HepG2 (cell line): Measurements from ENCODE around the gene LST1. TPM values are rescaled to one million over a fixed set of nuclear protein-coding genes. Genes with fewer than 3 reads are reported as not detected.

Experiments
- ATF2 ChIP-seq: sonication (generic); formaldehyde crosslinking; IDR thresholded peaks from 2 replicates; pipeline ENCODE4 v1.4.0; 2020; ENCODE audit warnings: missing genetic modification reagents
- CEBPG ChIP-seq: IDR thresholded peaks from 2 replicates; pipeline ENCODE4 v1.6.1; 2016
- DRAP1 ChIP-seq: IDR thresholded peaks from 2 replicates; pipeline ENCODE4 v1.6.1; 2016; ENCODE audit warnings: missing genetic modification reagents, missing compliant biosample characterization
- FOSL1 ChIP-seq: sonication (generic); formaldehyde crosslinking; IDR thresholded peaks from 2 replicates; pipeline ENCODE4 v1.9.0; 2021; ENCODE audit warnings: missing genetic modification reagents, borderline replicate concordance
- FOXA3 ChIP-seq: IDR thresholded peaks from 2 replicates; pipeline ENCODE4 v1.6.1; 2016; ENCODE audit warnings: missing genetic modification reagents, missing compliant biosample characterization
- FOXO1 ChIP-seq: sonication (generic); formaldehyde crosslinking; IDR thresholded peaks from 2 replicates; pipeline ENCODE4 v1.4.0; 2020; ENCODE audit warnings: missing genetic modification reagents
- HCFC1 ChIP-seq: fragments of 150-350 bp; IDR thresholded peaks from 2 replicates; pipeline ENCODE4 v1.6.1; 2014; ENCODE audit warnings: low read depth, low read length
- HOMEZ ChIP-seq: IDR thresholded peaks from 2 replicates; pipeline ENCODE4 v1.6.1; 2016; ENCODE audit warnings: low read depth
- HOXA9 ChIP-seq: sonication (generic); formaldehyde crosslinking; IDR thresholded peaks from 2 replicates; pipeline ENCODE4 v1.8.1; 2022; ENCODE audit warnings: missing genetic modification reagents, mild to moderate bottlenecking, moderate library complexity, borderline replicate concordance
- KMT2A ChIP-seq: sonication (generic); formaldehyde crosslinking; IDR thresholded peaks from 2 replicates; pipeline ENCODE4 v1.4.0; 2020; ENCODE audit warnings: missing genetic modification reagents
- MIER3 ChIP-seq: IDR thresholded peaks from 2 replicates; pipeline ENCODE4 v1.6.1; 2016; ENCODE audit warnings: missing compliant biosample characterization, borderline replicate concordance
- MYC ChIP-seq: sonication (generic); formaldehyde crosslinking; IDR thresholded peaks from 2 replicates; pipeline ENCODE4 v1.9.0; 2021; ENCODE audit warnings: missing genetic modification reagents, borderline replicate concordance
- RAD21 ChIP-seq: fragments of 450-650 bp; formaldehyde crosslinking; IDR thresholded peaks from 2 replicates; pipeline ENCODE4 v1.5.0; 2020; ENCODE audit warnings: mild to moderate bottlenecking
- SMYD3 ChIP-seq: sonication (generic); formaldehyde crosslinking; IDR thresholded peaks from 2 replicates; pipeline ENCODE4 v1.8.1; 2023; ENCODE audit warnings: mild to moderate bottlenecking, missing genetic modification reagents
- TCF7 ChIP-seq: sonication (generic); IDR thresholded peaks from 2 replicates; pipeline ENCODE4 v1.6.1; 2016; ENCODE audit warnings: antibody characterized with exemption, low read depth
- THAP9 ChIP-seq: sonication (generic); formaldehyde crosslinking; IDR thresholded peaks from 2 replicates; pipeline ENCODE4; 2020; ENCODE audit warnings: missing genetic modification reagents, mild to moderate bottlenecking, borderline replicate concordance
- TOPORS ChIP-seq: sonication (generic); formaldehyde crosslinking; IDR thresholded peaks from 2 replicates; pipeline ENCODE4 v1.8.0; 2023; ENCODE audit warnings: mild to moderate bottlenecking, missing genetic modification reagents
- ZBTB3 ChIP-seq: sonication (generic); formaldehyde crosslinking; IDR thresholded peaks from 2 replicates; pipeline ENCODE4 v1.4.0; 2020; ENCODE audit warnings: low read depth, mild to moderate bottlenecking, moderate library complexity, missing genetic modification reagents, borderline replicate concordance
- ZBTB39 ChIP-seq: sonication (generic); formaldehyde crosslinking; IDR thresholded peaks from 2 replicates; pipeline ENCODE4 v1.5.0; 2020; ENCODE audit warnings: missing genetic modification reagents
- ZFP91 ChIP-seq: sonication (generic); formaldehyde crosslinking; IDR thresholded peaks from 2 replicates; pipeline ENCODE4 v1.9.0; 2022; ENCODE audit warnings: missing genetic modification reagents, mild to moderate bottlenecking, borderline replicate concordance
- ZNF7 ChIP-seq: IDR thresholded peaks from 2 replicates; pipeline ENCODE4 v1.6.1; 2016; ENCODE audit warnings: missing biosample characterization, missing genetic modification reagents
- polyA plus RNA-seq, 8 experiments: library from polyadenylated mRNA; depleted of rRNA in 3 of 8; stranded (reverse) in 7 of 8; unstranded in 1 of 8; fragments of >200 nt; fragmentation: Illumina TruSeq in 4 of 8; extraction: Trizol in 4 of 8; gene quantifications; 2 replicates each; pipeline versions ENCODE4 v1.2.1 to v1.2.3, GENCODE V29; 2011 to 2016; ENCODE audit warnings: low read depth in 4 of 8, missing spikeins in 1 of 8, mixed read lengths in 1 of 8; ENCODE audit not compliant: insufficient read depth in 1 of 8
- total RNA-seq, 5 experiments: library from RNA; depleted of rRNA; stranded (reverse); fragments of >200 nt; fragmentation: Illumina TruSeq; extraction: Trizol; gene quantifications; 2 replicates each; pipeline ENCODE4 v1.2.3, GENCODE V29; 2016; ENCODE audit warnings: low read depth in 1 of 5

LST1 gene
- total and polyA plus RNA-seq, 2 of the 13 experiments (the other 11 are each of a cell fraction or from before 2014, with no cell fraction given), result not detected

- TF ChIP-seq FOXA3 (CRISPR knock-in tag) (0 out of 2 replicates have a peak, but pooled peaks have one; percentile 25), ATF2 (peak; percentile 15; the same call in 1 of the 2 replicates), TOPORS (CRISPR knock-in tag) (no peak), HOXA9 (CRISPR knock-in tag) (no peak), MYC (peak; percentile 42; the same call in 1 of the 2 replicates), DRAP1 (CRISPR knock-in tag) (no peak), ZBTB3 (CRISPR knock-in tag) (peak; percentile 20; the same call in 1 of the 2 replicates), THAP9 (CRISPR knock-in tag) (peak; percentile 54; the same call in 1 of the 2 replicates), CEBPG (CRISPR knock-in tag) (no peak), TCF7 (no peak), SMYD3 (CRISPR knock-in tag) (peak; percentile 54; the same call in 1 of the 2 replicates), FOSL1 (CRISPR knock-in tag) (no peak), MIER3 (CRISPR knock-in tag) (no peak), ZBTB39 (CRISPR knock-in tag) (no peak), HCFC1 (no peak), ZFP91 (peak; percentile 51; the same call in 1 of the 2 replicates), ZNF7 (CRISPR knock-in tag) (peak; percentile 76), RAD21 (CRISPR knock-in tag) (no peak), KMT2A (CRISPR knock-in tag) (no peak), HOMEZ (CRISPR knock-in tag) (peak; percentile 37; the same call in 1 of the 2 replicates), FOXO1 (CRISPR knock-in tag) (peak; percentile 58; the same call in 1 of the 2 replicates)
These were observed 28.1 kb downstream of the LST1 start (continued) for GRCh38 chr6:31614075-31614619.
